ENCODE measurements around the gene PIK3CD.
A peak's percentile ranks its signal among the peaks of the same experiment; 100 is the strongest.
"Not testable (repeated sequence)": the region's sequence is repeated elsewhere in the genome, so short reads cannot be mapped to it uniquely, and the experiment has no call there.

PIK3CD gene

DNA sequence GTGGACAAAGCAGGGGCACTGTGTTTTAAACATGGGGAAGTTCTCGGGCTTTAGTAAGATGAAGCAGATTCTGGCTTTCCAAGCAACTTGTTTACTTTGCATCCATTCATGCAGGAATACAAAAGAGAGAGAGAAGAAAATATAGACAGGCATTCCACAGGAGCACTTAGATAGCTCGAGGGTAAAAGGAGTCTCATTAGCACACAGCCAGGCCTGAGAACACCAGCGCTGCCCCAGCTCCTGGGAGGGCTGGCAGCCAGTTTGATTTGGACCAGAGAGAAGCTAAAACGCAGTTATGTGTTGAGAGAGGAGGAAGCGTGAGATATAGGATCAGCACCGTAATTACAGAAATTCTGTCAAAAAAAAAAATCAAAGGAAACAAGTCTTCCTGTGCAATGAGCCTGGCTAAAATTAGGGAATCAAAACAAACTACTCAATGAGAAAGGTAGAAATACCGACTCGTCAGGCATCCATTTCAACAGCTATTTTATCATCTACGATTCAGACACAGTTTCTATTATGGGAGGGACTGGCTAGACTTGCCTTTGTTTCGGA, 104.0 kb downstream of the PIK3CD start:
- TF ChIP-seq POLR2AphosphoS5 (IDR thresholded peaks at IDR 0.05; ENCODE audit: low read depth, low read length): no peak
- TF ChIP-seq POLR2A (IDR thresholded peaks at IDR 0.05; ENCODE audit: low read depth, low read length): no peak
- TF ChIP-seq TAF1 (IDR thresholded peaks at IDR 0.05; ENCODE audit: borderline replicate concordance, low read depth, low read length): no peak
- no peak for FAIRE-seq
- no peak for DNase-seq (ENCODE audit: insufficient read length)

- DNase-seq (ENCODE audit: insufficient read length) (no peak), FAIRE-seq (no peak)
- TF ChIP-seq TAF1 (IDR thresholded peaks at IDR 0.05; ENCODE audit: borderline replicate concordance, low read depth, low read length) (no peak), POLR2AphosphoS5 (IDR thresholded peaks at IDR 0.05; ENCODE audit: low read depth, low read length) (no peak), POLR2A (IDR thresholded peaks at IDR 0.05; ENCODE audit: low read depth, low read length) (no peak)
Observed at GRCh38 chr1:9758559-9759121, 107.1 kb downstream of the PIK3CD start.

DNA sequence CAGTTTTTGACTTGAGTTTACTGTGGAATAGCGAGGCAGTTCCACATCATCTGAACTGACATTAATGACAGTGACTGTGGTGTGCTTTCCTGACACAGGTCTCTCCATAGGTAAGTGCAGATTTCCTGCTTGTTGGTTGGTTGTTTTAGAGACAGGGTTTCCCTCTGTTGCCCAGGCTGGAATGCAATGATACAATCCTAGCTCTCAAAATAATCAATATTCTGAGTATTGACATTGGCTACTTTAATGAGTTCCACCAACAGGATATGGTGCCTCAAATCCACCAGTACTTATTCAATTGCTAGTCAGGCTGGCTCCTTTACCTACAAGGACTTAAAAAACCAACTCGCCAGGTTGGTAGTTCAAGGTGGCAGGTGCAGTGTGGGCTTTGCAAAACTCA, 108.4 kb downstream of the PIK3CD start:
- DNase-seq (ENCODE audit: insufficient read length) (no peak), FAIRE-seq (no peak)
- TF ChIP-seq POLR2AphosphoS5 (IDR thresholded peaks at IDR 0.05; ENCODE audit: low read depth, low read length) (no peak), POLR2A (IDR thresholded peaks at IDR 0.05; ENCODE audit: low read depth, low read length) (no peak), TAF1 (IDR thresholded peaks at IDR 0.05; ENCODE audit: borderline replicate concordance, low read depth, low read length) (no peak)

DNA sequence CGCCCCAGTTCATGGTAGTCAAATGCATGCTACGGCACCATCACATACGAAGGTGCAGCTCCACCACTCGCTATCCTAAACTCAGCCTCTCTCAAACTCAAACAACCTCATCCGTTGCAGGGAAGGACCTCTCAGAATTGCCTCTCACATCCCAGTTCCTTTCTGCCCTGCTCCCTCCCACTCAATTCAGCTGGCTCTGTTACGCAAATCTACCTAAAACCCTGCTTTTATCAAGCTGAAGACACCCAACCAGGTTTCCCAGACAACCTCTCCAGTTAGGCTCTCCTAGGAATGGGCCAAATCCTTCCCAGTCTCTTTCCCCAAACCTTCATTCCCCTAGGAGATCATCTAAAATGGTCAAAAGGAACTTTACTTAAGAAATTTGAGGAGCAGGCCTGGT, 109.3 kb downstream of the PIK3CD start:
- no peak for TF ChIP-seq POLR2A (IDR thresholded peaks at IDR 0.05; ENCODE audit: low read depth, low read length)
- DNase-seq (ENCODE audit: insufficient read length) (no peak), FAIRE-seq (no peak)

DNA sequence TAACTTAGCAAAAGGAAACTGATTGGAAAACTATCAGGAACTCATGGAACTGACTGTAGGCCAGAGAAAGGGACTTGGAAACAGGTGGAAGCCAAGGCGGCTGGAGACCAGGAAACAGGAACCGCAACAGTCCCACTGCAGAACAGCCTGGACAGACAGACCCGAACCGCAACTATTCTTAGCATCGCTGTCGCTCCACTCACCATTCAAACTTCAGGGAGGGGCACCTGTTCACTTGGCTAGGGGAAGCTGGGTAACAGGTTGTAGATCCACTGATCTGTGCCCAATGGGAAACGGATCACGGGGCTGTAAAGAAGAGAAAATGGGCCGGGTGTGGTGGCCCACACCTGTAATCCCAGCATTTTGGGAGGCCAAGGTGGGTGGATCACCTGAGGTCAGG, 110.3 kb downstream of the PIK3CD start:
- TF ChIP-seq TAF1 (IDR thresholded peaks at IDR 0.05; ENCODE audit: borderline replicate concordance, low read depth, low read length): no peak
- no peak for DNase-seq (ENCODE audit: insufficient read length)
- no peak for FAIRE-seq

GRCh38 chr1:9762446-9762845, 110.9 kb downstream of the PIK3CD start:
- FAIRE-seq; DNase-seq (ENCODE audit: insufficient read length): not testable (repeated sequence)

DNA sequence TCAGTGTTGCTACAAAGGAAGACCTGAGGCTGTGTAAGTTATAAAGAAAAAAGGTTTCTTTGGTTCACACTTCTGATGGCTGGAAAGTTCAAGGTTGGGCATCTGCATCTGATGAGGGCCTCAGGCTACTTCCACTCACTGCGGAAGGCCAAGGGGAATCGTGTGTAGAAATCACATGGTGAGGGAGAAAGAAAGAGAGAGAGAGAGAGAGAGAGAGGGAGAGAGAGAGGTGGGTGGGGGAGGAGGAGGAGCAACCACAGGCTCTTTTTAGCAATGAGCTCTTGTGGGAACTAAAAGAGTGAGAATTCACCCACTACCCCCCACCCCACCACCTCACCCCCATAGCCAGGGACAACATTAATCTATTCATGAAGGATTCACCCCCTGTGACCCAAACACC, 112.4 kb downstream of the PIK3CD start:
- DNase-seq (ENCODE audit: insufficient read length) (no peak), FAIRE-seq (no peak)
- no peak for TF ChIP-seq POLR2A (IDR thresholded peaks at IDR 0.05; ENCODE audit: low read depth, low read length)
- TF ChIP-seq POLR2AphosphoS5 (IDR thresholded peaks at IDR 0.05; ENCODE audit: low read depth, low read length): no peak
- no peak for TF ChIP-seq TAF1 (IDR thresholded peaks at IDR 0.05; ENCODE audit: borderline replicate concordance, low read depth, low read length)

- peak; percentile 36 for FAIRE-seq
- no peak for DNase-seq (ENCODE audit: insufficient read length)
- TF ChIP-seq POLR2A (IDR thresholded peaks at IDR 0.05; ENCODE audit: low read depth, low read length): no peak
- no peak for TF ChIP-seq TAF1 (IDR thresholded peaks at IDR 0.05; ENCODE audit: borderline replicate concordance, low read depth, low read length)
- no peak for TF ChIP-seq POLR2AphosphoS5 (IDR thresholded peaks at IDR 0.05; ENCODE audit: low read depth, low read length)
Observed at GRCh38 chr1:9764550-9764949, 113.0 kb downstream of the PIK3CD start.

DNA sequence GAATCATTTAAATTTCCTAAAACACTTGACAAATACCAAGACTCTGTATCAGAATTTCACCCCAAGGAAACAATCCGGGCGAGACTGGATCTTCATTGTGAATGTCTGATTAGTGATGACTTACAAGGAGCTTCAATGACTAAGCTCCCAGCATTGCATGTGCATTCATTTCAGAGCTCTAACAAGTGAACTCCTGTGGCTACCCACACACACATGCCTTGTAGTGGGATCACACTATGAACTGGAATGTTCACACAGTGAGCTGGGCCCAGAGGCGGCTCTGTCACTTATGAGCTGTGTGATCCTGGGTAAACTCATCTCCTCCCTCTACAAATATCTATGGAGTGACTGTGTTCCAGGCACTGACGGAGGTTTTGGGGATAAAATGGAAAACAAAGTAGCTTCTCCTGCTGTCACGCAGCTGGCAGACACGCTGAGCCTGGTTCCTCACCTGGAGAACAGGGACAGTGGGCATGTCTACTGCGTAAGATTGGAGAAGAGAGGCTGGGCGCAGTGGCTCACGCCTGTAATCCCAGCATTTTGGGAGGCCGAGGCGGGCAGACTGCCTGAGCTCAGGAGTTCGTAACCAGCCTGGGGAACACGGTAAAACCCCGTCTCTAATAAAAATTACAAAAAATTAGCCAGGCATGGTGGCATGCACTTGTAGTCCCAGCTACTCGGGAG, 115.4 kb downstream of the PIK3CD start:
- DNase-seq (ENCODE audit: insufficient read length) (no peak), FAIRE-seq (no peak)
- TF ChIP-seq POLR2AphosphoS5 (IDR thresholded peaks at IDR 0.05; ENCODE audit: low read depth, low read length) (no peak), TAF1 (IDR thresholded peaks at IDR 0.05; ENCODE audit: borderline replicate concordance, low read depth, low read length) (no peak), POLR2A (IDR thresholded peaks at IDR 0.05; ENCODE audit: low read depth, low read length) (no peak)

DNA sequence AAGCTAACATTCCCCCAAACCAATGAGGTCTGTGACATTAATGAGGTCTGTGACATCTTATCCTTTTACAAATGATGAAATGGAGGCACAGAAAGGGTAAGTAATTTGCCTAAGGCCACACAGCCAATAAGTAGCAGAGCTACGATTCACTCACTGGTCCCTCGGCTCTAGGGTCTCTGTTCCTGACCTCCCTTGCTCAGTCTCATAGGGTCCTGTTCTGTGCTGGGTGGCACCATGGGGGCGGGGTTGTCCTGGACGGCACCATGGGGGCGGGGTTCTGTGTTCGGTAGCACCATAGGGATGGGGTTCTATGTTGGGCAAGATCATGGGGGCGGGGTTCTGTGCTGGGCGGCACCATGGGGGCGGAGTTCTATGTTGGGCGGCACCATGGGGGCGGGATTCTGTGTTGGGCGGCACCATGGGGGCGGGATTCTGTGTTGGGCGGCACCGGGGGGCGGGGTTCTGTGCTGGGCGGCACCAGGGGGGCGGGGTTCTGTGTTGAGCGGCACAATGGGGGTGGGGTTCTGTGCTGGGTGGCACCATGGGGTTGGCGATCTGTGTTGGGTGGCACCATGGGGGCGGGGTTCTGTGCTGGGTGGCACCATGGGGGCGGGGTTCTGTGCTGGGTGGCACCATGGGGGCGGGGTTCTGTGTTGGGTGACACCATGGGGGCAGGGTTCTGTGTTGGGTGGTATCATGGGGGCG, 116.6 kb downstream of the PIK3CD start:
- DNase-seq (ENCODE audit: insufficient read length) (no peak), FAIRE-seq (no peak)
- TF ChIP-seq POLR2A (IDR thresholded peaks at IDR 0.05; ENCODE audit: low read depth, low read length) (no peak), TAF1 (IDR thresholded peaks at IDR 0.05; ENCODE audit: borderline replicate concordance, low read depth, low read length) (no peak), POLR2AphosphoS5 (IDR thresholded peaks at IDR 0.05; ENCODE audit: low read depth, low read length) (no peak)

GRCh38 chr1:9768983-9769382, 117.5 kb downstream of the PIK3CD start:
- FAIRE-seq (no peak), DNase-seq (ENCODE audit: insufficient read length) (no peak)
- TF ChIP-seq POLR2AphosphoS5 (IDR thresholded peaks at IDR 0.05; ENCODE audit: low read depth, low read length) (no peak), TAF1 (IDR thresholded peaks at IDR 0.05; ENCODE audit: borderline replicate concordance, low read depth, low read length) (no peak), POLR2A (IDR thresholded peaks at IDR 0.05; ENCODE audit: low read depth, low read length) (no peak)

DNA sequence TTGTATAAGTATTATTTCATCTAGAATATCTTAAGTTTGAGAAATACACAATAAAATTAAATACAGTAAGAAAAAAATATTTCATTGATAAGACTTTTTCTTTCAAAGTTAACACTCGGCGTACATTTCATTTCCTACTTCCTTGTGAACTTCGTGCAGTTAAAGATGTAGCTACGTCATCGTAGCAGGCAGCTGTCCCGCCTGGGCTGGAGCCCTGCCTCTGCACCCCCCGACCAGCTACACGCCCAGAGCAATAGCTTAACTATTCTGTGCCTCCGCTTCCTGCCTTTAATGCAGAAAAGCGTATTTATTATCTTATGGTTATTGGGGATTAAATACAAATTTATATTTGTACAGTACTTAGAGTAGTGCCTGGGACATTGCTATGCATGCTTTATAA, 118.8 kb downstream of the PIK3CD start:
- no peak for FAIRE-seq
- DNase-seq (ENCODE audit: insufficient read length): no peak
- TF ChIP-seq POLR2AphosphoS5 (IDR thresholded peaks at IDR 0.05; ENCODE audit: low read depth, low read length) (no peak), POLR2A (IDR thresholded peaks at IDR 0.05; ENCODE audit: low read depth, low read length) (no peak), TAF1 (IDR thresholded peaks at IDR 0.05; ENCODE audit: borderline replicate concordance, low read depth, low read length) (no peak)

All from GM12892 (cell line).